Vagina (tissue), 2 donors: ENCODE results near the gene PIGQ.

ENCODE experiments used
- POLR2A ChIP-seq, 2 donors: fragments of 450-650 bp; IDR thresholded peaks; one replicate each; pipeline ENCODE4 v1.6.1; 2017; ENCODE audit warnings: antibody characterized with exemption in 2 of 2, mild to moderate bottlenecking in 2 of 2, moderate library complexity in 2 of 2
- POLR2AphosphoS5 ChIP-seq, 2 donors: sonication (generic); formaldehyde crosslinking; IDR thresholded peaks; one replicate each; pipeline ENCODE4 v1.9.0; 2017; ENCODE audit warnings: antibody characterized with exemption in 2 of 2, mild to moderate bottlenecking in 2 of 2, low read depth in 1 of 2; ENCODE audit not compliant: insufficient read depth in 1 of 2

GRCh38 chr16:531494-532125 is 38.2 kb upstream of the PIGQ start:
- TF ChIP-seq POLR2AphosphoS5 (IDR thresholded peaks at IDR 0.05; ENCODE audit: insufficient read depth in 1 of 2, low read depth in 1 of 2), result no peak
- TF ChIP-seq POLR2A (IDR thresholded peaks at IDR 0.05), result no peak
